Measurements from ENCODE around the gene BBOX1. TPM values are rescaled to one million over a fixed set of nuclear protein-coding genes. Genes with fewer than 3 reads are reported as not detected.
"Not testable (repeated sequence)": the region's sequence is repeated elsewhere in the genome, so short reads cannot be mapped to it uniquely, and the experiment has no call there.

Gene BBOX1
- total RNA-seq, 1 experiment from 2014 or later: not detected

GRCh38 chr11:27061461-27061821 lies 20.8 kb downstream of the BBOX1 start:
- in situ Hi-C loops (cut with HindIII; ENCODE audit: low pct_unique_long_range_greater_than_20kb, low sequenced_read_pairs): no loop called here
- DNase-seq (ENCODE audit: low read depth, low spot score): no peak

- in situ Hi-C loops (cut with HindIII; ENCODE audit: low pct_unique_long_range_greater_than_20kb, low sequenced_read_pairs): no loop called here
- no peak for DNase-seq (ENCODE audit: low read depth, low spot score)
Observed at GRCh38 chr11:27064086-27064485, 23.5 kb downstream of the BBOX1 start.

DNA sequence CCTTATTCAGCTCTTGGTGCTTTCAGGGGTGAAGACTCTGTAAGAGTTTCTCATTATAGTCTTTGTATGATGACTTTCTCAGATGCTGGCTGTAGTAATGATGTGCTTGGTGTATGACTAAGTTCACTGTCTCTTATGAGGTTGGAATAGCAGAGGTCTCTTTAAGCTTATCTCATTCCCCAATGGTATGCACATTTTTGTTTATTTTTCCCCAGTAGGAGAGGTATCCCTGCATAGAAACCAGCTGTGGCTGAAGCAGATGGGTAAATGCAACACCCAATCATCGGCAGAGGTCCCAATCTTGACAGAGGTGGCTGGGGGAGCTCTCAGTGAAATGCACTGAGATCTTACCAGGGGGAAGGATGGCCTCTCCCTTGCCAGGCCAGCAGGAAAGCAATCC lies 34.6 kb downstream of the BBOX1 start:
- in situ Hi-C loops (cut with HindIII; ENCODE audit: low pct_unique_long_range_greater_than_20kb, low sequenced_read_pairs): no loop called here

DNA sequence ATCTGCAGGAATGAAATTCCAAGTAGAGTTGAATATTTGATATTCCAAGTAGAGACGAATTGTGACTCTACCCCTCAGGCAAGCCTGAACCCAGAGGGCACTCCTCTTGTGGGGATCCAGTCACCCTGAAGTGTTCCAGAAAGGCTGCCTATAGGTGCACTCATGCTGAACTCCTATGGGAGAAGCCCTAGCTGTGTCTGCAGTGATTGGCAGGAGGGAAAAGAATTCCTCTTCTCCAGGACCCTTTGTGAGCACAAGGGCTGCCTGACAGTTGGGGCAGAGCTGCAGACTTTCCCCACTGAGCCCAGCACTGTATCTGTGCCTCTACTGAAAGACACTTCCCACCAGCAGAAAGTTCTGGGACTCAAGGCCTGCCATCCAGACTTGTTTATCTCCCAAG lies 35.0 kb downstream of the BBOX1 start:
- in situ Hi-C loops (cut with HindIII; ENCODE audit: low pct_unique_long_range_greater_than_20kb, low sequenced_read_pairs): no loop called here
- no peak for DNase-seq (ENCODE audit: low read depth, low spot score)

More for the DNA sequence above, 34.6 kb downstream of the BBOX1 start:
- no peak for DNase-seq (ENCODE audit: low read depth, low spot score)

DNA sequence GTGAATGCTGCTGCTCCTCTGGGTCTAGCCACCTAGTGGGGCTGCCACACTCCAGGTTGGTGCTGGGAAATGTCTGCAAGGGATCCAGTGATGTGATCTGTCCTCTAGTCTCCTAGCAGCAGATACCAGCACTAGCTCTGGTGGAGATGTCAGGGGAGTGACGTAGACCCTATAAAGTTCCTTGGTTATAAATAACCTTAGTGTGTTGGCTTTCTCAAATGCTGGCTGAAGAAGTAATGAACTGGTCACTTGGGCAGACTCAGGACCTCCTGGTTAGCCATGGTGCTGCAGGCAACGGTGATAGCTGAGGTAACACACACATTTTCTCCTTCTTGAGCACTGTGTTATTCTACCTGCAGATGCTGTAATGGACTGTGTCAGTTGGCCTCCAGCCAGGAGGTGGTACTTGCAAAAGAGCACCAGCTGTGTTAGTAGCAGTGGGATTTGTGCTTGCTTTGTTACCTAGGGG lies 35.5 kb downstream of the BBOX1 start:
- in situ Hi-C loops (cut with HindIII; ENCODE audit: low pct_unique_long_range_greater_than_20kb, low sequenced_read_pairs): no loop called here
- DNase-seq (ENCODE audit: low read depth, low spot score): no peak

DNA sequence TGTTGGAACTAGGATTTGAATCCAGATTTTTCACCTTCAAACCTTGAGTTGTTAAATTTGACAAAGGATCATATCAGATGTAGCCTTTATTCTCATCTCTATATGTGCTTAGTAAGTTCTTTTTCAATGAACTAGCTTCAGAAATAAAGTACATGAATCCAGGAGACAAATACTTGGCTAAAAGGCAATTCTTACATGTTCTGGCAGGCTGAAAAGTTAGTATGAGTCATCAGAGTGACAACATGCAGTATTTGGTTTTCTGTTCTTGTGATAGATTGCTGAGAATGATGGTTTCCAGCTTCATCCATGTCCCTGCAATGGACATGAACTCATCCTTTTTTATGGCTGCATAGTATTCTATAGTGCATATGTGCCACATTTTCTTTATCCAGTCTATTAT lies 40.4 kb downstream of the BBOX1 start:
- in situ Hi-C loops (cut with HindIII; ENCODE audit: low pct_unique_long_range_greater_than_20kb, low sequenced_read_pairs): no loop called here

GRCh38 chr11:27083241-27083640 lies 42.6 kb downstream of the BBOX1 start:
- no peak for DNase-seq (ENCODE audit: low read depth, low spot score)
- in situ Hi-C loops (cut with HindIII; ENCODE audit: low pct_unique_long_range_greater_than_20kb, low sequenced_read_pairs): no loop called here

More for the DNA sequence above, 40.4 kb downstream of the BBOX1 start:
- DNase-seq (ENCODE audit: low read depth, low spot score): no peak

- in situ Hi-C loops (cut with HindIII; ENCODE audit: low pct_unique_long_range_greater_than_20kb, low sequenced_read_pairs): no loop called here
- DNase-seq (ENCODE audit: low read depth, low spot score): no peak
Observed at GRCh38 chr11:27083782-27084181, 43.2 kb downstream of the BBOX1 start.

- in situ Hi-C loops (cut with HindIII; ENCODE audit: low pct_unique_long_range_greater_than_20kb, low sequenced_read_pairs): no loop called here
- no peak for DNase-seq (ENCODE audit: low read depth, low spot score)
Observed at GRCh38 chr11:27084518-27084917, 43.9 kb downstream of the BBOX1 start.

DNA sequence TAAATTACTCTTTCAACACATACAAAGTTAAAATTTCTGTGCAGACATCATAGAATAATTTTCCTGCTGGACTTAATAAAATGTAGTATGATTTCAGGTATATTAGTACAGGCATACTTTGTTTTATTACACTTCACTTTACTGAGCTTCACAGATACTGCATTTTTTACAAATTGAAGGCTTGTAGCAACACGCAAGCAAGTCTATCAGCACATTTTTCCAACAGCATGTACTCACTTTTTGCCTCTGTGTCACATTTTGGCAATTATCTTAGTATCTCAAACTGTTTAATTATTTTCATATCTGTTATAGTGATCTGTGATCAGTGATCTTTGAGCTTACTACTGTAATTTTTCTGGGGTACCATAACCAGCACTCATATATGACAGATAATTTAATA lies 44.5 kb downstream of the BBOX1 start:
- in situ Hi-C loops (cut with HindIII; ENCODE audit: low pct_unique_long_range_greater_than_20kb, low sequenced_read_pairs): no loop called here
- no peak for DNase-seq (ENCODE audit: low read depth, low spot score)

- in situ Hi-C loops (cut with HindIII; ENCODE audit: low pct_unique_long_range_greater_than_20kb, low sequenced_read_pairs): no loop called here
- no peak for DNase-seq (ENCODE audit: low read depth, low spot score)
Observed at GRCh38 chr11:27085605-27086004, 45.0 kb downstream of the BBOX1 start.

- DNase-seq (ENCODE audit: low read depth, low spot score): no peak
- in situ Hi-C loops (cut with HindIII; ENCODE audit: low pct_unique_long_range_greater_than_20kb, low sequenced_read_pairs): no loop called here
Observed at GRCh38 chr11:27087432-27087831, 46.8 kb downstream of the BBOX1 start.

DNA sequence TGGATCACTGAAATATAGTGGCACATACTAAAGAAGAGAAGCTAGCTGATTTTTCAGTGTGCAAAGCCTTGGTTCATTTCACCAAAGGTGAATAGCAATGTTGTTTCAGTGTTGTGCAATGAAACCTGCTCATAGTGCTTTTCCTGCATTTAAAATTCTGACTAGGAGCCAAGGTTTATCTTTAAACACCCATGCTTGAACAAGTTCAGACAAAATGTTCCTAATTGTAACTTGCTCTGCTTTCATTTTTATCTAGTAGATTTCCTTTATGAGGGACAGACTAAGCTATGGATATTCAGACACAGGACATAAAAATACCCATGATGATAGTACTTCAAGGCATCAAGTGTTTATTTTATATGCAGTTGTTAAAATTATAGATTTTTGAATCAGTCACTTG lies 47.7 kb downstream of the BBOX1 start:
- in situ Hi-C loops (cut with HindIII; ENCODE audit: low pct_unique_long_range_greater_than_20kb, low sequenced_read_pairs): no loop called here
- DNase-seq (ENCODE audit: low read depth, low spot score): no peak

DNA sequence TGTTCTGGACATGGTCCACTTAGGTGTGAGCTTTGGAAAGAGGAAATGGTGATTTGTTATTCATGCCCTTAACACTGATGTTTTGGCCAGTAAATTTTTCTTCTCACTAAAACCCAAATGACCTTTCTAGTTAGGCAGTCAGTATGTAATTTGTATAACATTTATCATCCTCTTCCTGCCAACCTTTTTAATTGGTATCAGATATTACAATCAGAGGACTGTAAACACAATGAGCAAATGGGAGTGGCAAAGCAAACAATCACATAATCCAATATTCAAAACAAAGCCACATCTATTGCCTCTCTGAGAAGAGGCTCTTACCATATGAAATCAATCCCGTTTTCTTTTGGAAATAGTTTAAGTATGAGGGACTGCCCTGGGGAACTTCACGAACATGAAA lies 49.1 kb downstream of the BBOX1 start:
- in situ Hi-C loops (cut with HindIII; ENCODE audit: low pct_unique_long_range_greater_than_20kb, low sequenced_read_pairs): no loop called here

DNA sequence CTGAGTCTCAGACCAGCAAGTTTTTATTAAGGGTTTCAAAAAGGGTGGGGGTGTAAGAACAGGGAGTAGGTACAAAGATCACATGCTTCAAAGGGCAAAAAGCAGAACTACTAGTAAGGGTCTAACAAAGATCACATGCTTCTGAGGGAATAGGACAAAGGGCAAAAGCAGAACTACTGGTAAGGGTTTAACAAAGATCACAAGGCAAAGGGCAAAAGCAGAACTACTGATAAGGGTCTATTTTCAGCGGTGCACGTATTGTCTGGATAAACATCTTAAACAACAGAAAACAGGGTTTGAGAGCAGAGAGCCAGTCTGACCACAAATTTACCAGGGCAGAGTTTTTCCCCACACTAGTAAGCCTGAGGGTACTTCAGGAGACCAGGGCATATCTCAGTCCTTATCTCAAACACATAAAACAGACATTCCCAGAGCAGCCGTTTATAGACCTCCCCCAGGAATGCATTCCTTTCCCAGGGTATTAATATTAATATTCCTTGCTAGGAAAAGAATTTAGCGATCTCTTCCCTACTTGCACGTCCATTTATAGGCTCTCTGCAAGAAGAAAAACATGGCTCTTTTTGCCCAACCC lies 49.8 kb downstream of the BBOX1 start:
- DNase-seq (ENCODE audit: low read depth, low spot score); in situ Hi-C loops (cut with HindIII; ENCODE audit: low pct_unique_long_range_greater_than_20kb, low sequenced_read_pairs): not testable (repeated sequence)

More for the DNA sequence above, 49.1 kb downstream of the BBOX1 start:
- DNase-seq (ENCODE audit: low read depth, low spot score): no peak

DNA sequence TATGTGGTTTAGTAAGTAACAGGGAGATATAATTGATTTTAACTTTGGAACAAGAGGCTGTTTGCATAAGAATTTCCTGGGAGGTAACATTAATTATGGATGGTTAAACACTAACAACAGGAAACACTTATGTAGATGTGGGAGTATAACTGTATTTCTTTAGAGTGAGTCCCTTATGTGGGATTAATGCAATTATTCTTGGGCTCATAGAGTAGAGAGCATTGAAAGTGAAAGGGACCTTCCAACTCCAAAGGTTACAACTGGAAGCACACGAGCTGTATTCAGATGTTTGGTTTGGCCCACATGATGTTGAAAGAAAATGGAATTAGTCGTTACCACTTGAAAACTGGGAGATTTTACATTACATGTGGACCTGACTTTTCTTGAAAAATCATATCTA lies 53.5 kb downstream of the BBOX1 start:
- DNase-seq (ENCODE audit: low read depth, low spot score): no peak
- in situ Hi-C loops (cut with HindIII; ENCODE audit: low pct_unique_long_range_greater_than_20kb, low sequenced_read_pairs): no loop called here

- DNase-seq (ENCODE audit: low read depth, low spot score): no peak
- in situ Hi-C loops (cut with HindIII; ENCODE audit: low pct_unique_long_range_greater_than_20kb, low sequenced_read_pairs): no loop called here
Observed at GRCh38 chr11:27095059-27095458, 54.4 kb downstream of the BBOX1 start.

- no peak for DNase-seq (ENCODE audit: low read depth, low spot score)
- in situ Hi-C loops (cut with HindIII; ENCODE audit: low pct_unique_long_range_greater_than_20kb, low sequenced_read_pairs): no loop called here
Observed at GRCh38 chr11:27095887-27096286, 55.3 kb downstream of the BBOX1 start.

GRCh38 chr11:27097551-27097950 lies 56.9 kb downstream of the BBOX1 start:
- no peak for DNase-seq (ENCODE audit: low read depth, low spot score)
- in situ Hi-C loops (cut with HindIII; ENCODE audit: low pct_unique_long_range_greater_than_20kb, low sequenced_read_pairs): no loop called here

GRCh38 chr11:27100534-27100933 lies 59.9 kb downstream of the BBOX1 start:
- no peak for DNase-seq (ENCODE audit: low read depth, low spot score)
- in situ Hi-C loops (cut with HindIII; ENCODE audit: low pct_unique_long_range_greater_than_20kb, low sequenced_read_pairs): no loop called here

Measured in SK-MEL-5 (cell line).